Stimulated activated CD8-positive, alpha-beta memory T cell treated with anti-CD3 and anti-CD28 coated beads, Interleukin-4, amount 100 ng/mL, for 4 hours (primary cell): ENCODE data around the gene NAPA.

ENCODE experiments used
- DNase-seq, 2 donors: peaks; one replicate each; pipeline ENCODE4 v3.0.0-alpha.2; 2020; ENCODE audit warnings: low read depth in 2 of 2, low spot score in 1 of 2

NAPA gene

DNA sequence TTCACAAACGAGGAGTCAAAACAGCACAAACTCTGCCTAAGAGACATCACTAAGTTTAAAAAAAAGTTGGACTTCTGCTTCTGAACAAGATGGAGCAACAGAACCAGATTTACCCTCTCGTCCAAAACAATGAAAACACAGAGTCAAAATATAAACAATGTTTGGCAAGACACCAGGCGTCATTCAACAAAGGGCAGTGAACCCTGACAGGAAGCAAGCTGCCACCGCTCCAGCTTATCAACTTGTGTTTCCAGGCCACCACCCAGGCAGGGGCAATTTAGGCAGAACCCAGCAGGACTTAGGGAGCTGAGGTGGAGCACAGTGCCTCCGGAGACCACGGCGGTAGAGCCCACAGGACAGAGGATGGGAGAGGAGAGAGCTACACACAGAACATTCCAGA lies 8.6 kb upstream of the NAPA start:
- DNase-seq, result no peak

GRCh38 chr19:47521473-47522180 lies 6.8 kb upstream of the NAPA start:
- no peak for DNase-seq

DNA sequence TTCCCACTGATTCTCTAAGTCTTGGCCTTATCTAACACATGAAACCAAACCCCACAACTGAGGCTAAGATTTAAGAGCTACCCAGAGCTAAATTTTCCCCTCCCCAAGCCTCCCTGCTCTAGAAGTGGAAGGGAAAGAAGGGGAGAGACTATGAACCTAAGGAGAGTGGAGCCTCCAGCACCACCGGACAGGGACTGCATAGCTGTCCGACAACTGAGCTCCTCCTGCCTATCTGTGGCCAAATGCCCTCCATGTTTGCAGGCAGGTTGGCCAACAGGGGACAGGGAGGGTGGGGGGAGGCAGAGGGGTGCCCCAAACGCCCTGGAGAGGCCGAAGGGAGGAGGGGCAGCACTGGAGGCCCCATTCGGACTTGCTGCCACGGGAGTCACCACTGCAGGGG lies 6.0 kb upstream of the NAPA start:
- DNase-seq, result no peak

DNA sequence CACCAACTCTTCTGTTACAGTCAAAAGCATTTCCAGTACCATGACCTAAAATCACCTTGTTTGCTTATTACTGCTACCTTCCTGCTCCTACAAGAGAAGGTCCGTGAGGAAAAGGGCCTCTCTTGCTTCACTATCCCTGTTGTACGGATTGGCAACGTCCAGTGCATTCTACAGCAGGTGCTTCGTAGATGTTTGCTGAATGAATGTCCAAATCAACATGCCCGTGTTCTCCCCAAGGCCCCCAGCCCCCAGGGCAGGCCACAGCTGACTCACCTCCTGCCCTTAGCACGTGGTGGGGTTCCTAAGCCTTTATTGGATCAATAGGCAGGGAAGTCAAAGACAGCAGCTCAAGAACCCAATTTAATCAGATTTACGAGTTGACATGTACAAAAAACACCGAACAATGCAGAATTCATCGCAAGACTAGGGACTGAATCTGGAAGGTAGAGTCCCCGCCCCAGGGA lies 5.5 kb upstream of the NAPA start:
- no peak for DNase-seq

DNA sequence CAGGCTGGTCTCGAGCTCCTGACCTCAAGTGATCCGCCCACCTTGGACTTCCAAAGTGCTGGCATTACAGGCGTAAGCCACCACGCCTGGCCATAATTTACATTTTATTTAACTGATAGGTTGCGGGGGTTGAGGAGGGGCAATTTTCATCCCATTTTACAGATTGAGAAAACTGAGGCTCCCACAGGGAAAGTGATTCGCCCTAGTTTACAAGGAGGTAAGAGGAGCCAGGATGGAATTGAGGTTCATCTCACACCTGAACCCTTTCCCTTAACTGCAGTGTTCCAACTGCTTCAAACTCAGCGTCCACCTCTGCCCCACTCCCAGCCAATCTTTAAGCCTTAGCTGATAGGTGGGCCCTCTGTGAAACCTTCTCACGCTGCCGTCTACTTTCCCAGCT lies 4.0 kb upstream of the NAPA start:
- DNase-seq, result no peak

DNA sequence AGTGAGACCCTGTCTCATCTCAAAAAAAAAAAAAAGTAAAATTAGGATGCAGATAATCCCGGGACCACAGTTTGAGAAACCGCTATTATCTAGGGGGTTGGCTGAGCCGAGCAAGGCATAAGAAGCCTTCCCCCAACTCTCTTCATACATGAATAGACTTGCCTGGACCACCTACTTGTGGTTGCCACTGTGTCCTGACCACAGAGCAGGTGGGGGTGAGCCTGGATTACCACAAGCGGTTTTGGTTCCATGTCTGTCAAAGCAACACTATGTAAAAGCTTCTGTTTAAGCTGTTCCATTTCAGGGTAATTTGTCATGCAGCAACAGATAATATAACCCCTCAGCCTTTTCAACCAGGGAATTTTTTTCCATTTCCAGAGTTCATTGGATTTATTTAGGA lies 3.3 kb upstream of the NAPA start:
- peak; percentile 28 to 65 for DNase-seq

DNA sequence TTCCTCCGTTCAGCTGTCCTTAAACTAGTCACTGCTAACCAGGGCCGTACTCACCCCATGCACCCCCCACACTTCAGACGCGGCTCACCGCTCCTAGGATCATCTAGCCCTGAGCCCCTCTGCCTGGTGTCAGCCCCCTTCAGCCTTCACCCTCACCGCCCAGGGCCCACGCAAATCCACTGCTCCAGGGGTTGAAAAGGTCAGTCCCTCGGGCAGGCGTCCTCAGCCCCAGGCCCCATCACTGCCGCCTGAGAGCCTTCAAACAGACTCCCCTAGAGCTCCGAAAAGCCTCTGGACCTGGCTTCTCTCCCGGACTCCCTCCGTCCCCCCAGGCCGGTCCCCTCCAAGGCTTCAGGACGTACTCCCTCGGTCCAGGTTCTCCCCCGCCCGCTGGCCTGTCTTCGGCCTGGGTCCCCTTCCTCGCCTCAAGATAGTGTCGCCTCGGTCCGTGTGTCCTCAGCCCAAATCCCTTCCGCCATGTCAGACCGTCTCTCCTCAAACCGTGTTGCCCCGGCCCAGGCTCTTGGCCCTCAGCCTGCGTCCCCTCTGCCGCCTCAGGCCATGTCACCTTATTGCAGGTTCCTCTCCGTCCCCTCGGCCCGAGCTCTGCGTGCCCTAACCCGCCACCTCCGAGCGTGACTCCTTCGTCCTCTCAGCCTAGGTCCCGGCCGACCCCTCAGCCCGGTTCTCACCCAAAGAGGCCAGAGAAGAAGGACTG lies 553 bp downstream of the NAPA start:
- no peak for DNase-seq

DNA sequence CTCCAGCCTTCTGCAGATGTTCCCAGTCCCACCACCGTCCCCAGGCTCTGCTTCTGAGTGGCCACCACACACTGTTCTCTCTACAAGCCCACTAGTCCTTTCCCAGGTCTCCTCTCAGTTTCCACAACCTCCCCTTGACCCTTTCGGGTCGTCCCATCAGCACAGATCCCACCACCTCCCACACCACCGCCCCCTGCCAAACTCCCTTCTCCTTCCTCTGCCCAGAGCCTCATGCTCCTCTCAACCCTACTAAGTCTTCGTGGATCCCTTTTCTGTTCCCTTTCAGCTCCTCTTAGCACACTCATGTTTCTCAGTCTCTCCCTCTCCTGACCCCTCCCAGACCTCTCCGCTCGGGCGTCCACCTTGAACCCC lies 1.9 kb downstream of the NAPA start:
- DNase-seq, result no peak

DNA sequence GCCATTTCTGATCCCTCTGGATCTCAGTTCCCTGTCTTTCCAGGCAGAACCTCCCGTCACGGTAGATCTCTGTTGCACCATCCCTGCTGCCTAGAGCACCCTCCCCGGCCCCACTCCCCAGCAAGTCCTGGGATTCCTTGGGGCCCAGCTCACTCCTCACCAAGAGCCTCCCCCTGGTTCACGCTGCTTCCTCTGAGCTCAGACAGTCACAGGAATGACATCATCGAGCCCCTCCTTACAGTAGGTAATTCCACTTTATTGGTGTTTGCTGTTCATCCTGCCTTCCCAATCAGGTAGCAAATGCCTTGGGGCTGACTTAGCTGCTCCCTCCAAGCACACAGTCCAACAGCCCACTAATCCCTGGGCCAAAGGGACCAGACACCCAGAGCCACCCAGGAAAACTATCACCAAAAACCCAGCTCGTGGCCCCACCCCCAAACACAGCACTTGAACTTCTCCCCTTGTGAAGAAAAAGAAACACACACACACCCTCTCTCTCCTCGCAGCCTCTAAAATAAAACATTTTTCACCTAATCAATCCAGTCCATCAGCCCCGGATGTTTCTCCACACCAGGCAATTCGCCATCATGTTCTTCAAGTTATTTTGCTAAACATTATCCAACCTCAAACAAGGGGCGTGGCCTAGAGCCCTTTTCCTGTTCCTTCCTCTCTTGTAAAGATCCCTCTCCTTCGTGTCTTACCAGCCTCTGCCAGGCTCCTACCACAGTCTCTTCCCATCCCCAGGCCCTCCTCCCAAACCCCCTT lies 2.5 kb downstream of the NAPA start:
- DNase-seq, result no peak

DNA sequence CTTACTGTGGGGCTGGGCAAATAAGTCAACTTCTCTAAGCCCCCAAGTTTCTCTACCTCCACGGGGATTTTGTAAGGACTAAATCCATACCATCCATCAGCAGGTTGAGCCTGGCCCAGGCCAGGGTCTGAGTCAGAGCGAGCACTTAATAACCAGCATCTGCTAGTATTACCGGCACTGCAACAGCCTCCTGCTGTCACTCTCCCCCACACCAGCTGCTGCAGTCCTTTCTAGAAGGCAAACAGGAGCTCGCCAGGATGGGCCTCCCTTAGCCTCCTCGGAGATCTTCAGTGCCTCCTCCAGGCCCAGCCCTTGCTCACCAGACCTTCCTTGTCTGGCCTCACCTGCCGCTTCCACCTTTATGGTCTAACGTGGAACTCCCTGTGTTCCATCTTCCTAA lies 3.2 kb downstream of the NAPA start:
- no peak for DNase-seq

- DNase-seq, result no peak
These were observed 3.7 kb downstream of the NAPA start for GRCh38 chr19:47511128-47511517.

DNA sequence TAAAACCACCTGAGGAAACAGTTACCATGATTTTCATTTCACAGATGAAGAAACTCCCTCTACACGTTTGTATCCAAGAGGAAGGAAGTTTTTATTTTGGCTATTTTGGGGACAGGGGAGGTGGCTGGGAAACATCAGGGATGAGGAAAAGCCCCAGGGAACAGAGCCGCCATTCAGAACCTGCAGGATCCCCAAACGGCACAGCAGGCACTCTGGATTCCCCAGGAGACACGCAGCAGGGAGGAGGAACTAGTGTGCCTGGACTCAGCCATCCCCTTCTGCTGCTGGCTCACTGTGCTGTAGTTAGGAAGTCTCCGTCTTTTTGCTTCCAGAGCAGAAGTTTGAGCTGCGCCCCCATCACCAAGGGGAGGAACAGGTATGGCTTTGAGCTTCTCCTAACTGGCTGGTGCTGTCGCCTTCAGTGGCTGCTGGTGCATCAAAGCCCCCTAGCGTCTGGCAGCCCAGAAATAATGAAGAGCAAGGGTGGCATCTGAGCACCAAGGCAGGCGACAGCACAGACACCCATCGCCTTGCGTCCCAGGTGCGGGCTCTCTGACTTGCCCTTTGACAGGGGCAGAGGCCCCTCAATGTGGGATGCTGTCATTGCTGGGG lies 4.2 kb downstream of the NAPA start:
- DNase-seq, result no peak

GRCh38 chr19:47509973-47510372 lies 4.9 kb downstream of the NAPA start:
- no peak for DNase-seq

GRCh38 chr19:47509170-47509847 lies 5.6 kb downstream of the NAPA start:
- no peak for DNase-seq

GRCh38 chr19:47508721-47509120 lies 6.1 kb downstream of the NAPA start:
- DNase-seq, result no peak

- DNase-seq, result no peak
These were observed 6.8 kb downstream of the NAPA start for GRCh38 chr19:47507924-47508553.

- DNase-seq, result no peak
These were observed 7.9 kb downstream of the NAPA start for GRCh38 chr19:47507012-47507411.

- no peak for DNase-seq
These were observed 8.4 kb downstream of the NAPA start for GRCh38 chr19:47506459-47506858.

- no peak for DNase-seq
These were observed 9.4 kb downstream of the NAPA start for GRCh38 chr19:47505506-47505905.

DNA sequence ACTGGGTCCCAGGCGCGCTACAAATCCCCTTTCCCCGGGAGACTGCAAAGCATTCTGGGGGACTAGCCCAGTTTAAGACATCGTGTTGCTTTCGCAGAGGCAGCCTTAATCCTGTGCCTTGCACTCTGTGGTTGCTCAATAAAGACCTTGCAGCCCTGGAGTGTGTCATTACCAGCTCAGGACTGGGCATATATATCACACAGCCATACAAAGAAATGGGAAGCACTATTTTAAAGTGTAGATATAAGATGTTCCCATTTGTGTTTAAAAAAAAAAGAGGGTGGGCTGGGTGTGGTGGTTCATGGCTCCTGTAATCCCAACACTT lies 11.1 kb downstream of the NAPA start:
- DNase-seq, result no peak
